Suprapubic skin (tissue), 4 donors: ENCODE measurements around the gene UBE2G1. TPM values are rescaled to one million over a fixed set of nuclear protein-coding genes. Genes with fewer than 3 reads are reported as not detected.
"Not testable (repeated sequence)": the region's sequence is repeated elsewhere in the genome, so short reads cannot be mapped to it uniquely, and the experiment has no call there.

Experiments used
- DNase-seq, 2 donors: peaks; one replicate each; pipeline ENCODE4 v3.0.0-alpha.2; 2019; ENCODE audit warnings: low spot score in 2 of 2
- H3K27ac ChIP-seq: fragments of 200-600 bp; sonication (generic); one replicate; pipeline ENCODE4 v1.5.1; 2019
- H3K27me3 ChIP-seq: fragments of 200-600 bp; sonication (generic); one replicate; pipeline ENCODE4 v1.5.1; 2019
- H3K36me3 ChIP-seq: fragments of 200-600 bp; sonication (generic); one replicate; pipeline ENCODE4 v1.5.1; 2019
- H3K4me1 ChIP-seq: fragments of 200-600 bp; sonication (generic); one replicate; pipeline ENCODE4 v1.5.1; 2019
- H3K4me3 ChIP-seq: fragments of 200-600 bp; sonication (generic); one replicate; pipeline ENCODE4 v1.5.1; 2019; ENCODE audit warnings: mild to moderate bottlenecking
- H3K9me3 ChIP-seq: fragments of 200-600 bp; sonication (generic); one replicate; pipeline ENCODE4 v1.5.1; 2019
- CTCF ChIP-seq, 2 donors: fragments of 200-600 bp in 1 of 2; fragments of 450-650 bp in 1 of 2; sonication (generic) in 1 of 2; IDR thresholded peaks; one replicate each; pipeline ENCODE4 v1.5.1; 2016 to 2019; ENCODE audit warnings: antibody characterized with exemption in 2 of 2, mild to moderate bottlenecking in 1 of 2, moderate library complexity in 1 of 2
- EP300 ChIP-seq: sonication (generic); formaldehyde crosslinking; IDR thresholded peaks from one replicate; pipeline ENCODE4 v1.6.1; 2017; ENCODE audit warnings: antibody characterized with exemption
- POLR2A ChIP-seq, 2 donors: fragments of 450-650 bp; IDR thresholded peaks; one replicate each; pipeline ENCODE4 v1.6.1; 2017; ENCODE audit warnings: antibody characterized with exemption in 2 of 2, mild to moderate bottlenecking in 2 of 2, moderate library complexity in 2 of 2
- POLR2AphosphoS5 ChIP-seq, 3 donors: sonication (generic); formaldehyde crosslinking; IDR thresholded peaks; one replicate each; pipeline ENCODE4 v1.6.1; 2017; ENCODE audit warnings: antibody characterized with exemption in 3 of 3
- WGBS: methylation state at CpG from one replicate; pipeline ENCODE4 v1.1.5; 2018; 5-methylcytosine and 5-hydroxymethylcytosine counted together
- total RNA-seq, 4 donors: library from RNA; depleted of rRNA; stranded (reverse); fragments of >200 nt; gene quantifications; one replicate each; pipeline ENCODE4 v1.1.0, GENCODE V29; 2016

Gene UBE2G1
- total RNA-seq, 4 donors from 2014 or later, result 53.4 to 75.4 (median 67.4) TPM

- WGBS, result 70% methylated on average over 2 of the region's 2 CpGs
- no peak for DNase-seq
- TF ChIP-seq EP300 (no peak), POLR2A (IDR thresholded peaks at IDR 0.05) (no peak), CTCF (IDR thresholded peaks at IDR 0.05) (no peak), POLR2AphosphoS5 (IDR thresholded peaks at IDR 0.05) (no peak)
- peaks cover 51% of the 10 kb centered on the region for H3K4me1 ChIP-seq
- H3K36me3 ChIP-seq, result no peaks in the 10 kb centered on the region
- no peaks in the 10 kb centered on the region for H3K9me3 ChIP-seq
- no peak overlapping the region for H3K4me3 ChIP-seq
- H3K27me3 ChIP-seq, result no peaks in the 10 kb centered on the region
- H3K27ac ChIP-seq, result no peak overlapping the region
These were observed 12.3 kb downstream of the UBE2G1 start for GRCh38 chr17:4354206-4354605.

DNA sequence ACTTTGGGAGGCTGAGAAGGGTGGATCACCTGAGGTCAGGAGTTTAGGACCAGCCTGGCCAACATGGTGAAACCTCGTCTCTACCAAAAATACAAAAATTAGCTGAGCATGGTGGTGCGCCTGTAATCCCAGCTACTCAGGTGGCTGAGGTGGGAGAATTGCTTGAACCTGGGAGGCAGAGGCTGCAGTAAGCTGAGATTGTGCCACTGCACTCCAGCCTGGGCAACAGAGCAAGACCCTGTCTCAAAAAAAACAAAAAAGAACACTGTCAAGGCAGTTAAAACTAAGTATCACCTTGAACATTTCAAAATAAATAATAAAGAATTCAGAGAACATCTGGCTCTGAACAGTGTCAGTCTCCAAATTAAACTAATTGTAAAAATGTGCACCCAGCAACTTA is 16.3 kb downstream of the UBE2G1 start:
- H3K36me3 ChIP-seq, H3K27me3 ChIP-seq, DNase-seq, H3K9me3 ChIP-seq, H3K4me3 ChIP-seq, H3K27ac ChIP-seq: not testable (repeated sequence)
- WGBS, result 91% methylated on average over 2 of the region's 2 CpGs
- peaks cover 34% of the 10 kb centered on the region for H3K4me1 ChIP-seq

- Histone ChIP-seq H3K27me3 (no peaks in the 10 kb centered on the region), H3K9me3 (no peaks in the 10 kb centered on the region), H3K27ac (no peak overlapping the region), H3K4me1 (peaks cover 37% of the 10 kb centered on the region), H3K36me3 (no peaks in the 10 kb centered on the region), H3K4me3 (no peak overlapping the region)
- WGBS, result 85% methylated on average over 2 of the region's 2 CpGs
- TF ChIP-seq POLR2A (IDR thresholded peaks at IDR 0.05) (no peak), EP300 (no peak), POLR2AphosphoS5 (IDR thresholded peaks at IDR 0.05) (no peak)
- DNase-seq, result no peak
These were observed 20.8 kb downstream of the UBE2G1 start for GRCh38 chr17:4345581-4346252.

GRCh38 chr17:4344926-4345325 is 21.5 kb downstream of the UBE2G1 start:
- no peak for TF ChIP-seq CTCF (IDR thresholded peaks at IDR 0.05)
- no peak for TF ChIP-seq POLR2AphosphoS5 (IDR thresholded peaks at IDR 0.05)
- 75% methylated on average over 1 of the region's 1 CpG for WGBS
- no peak overlapping the region for H3K4me3 ChIP-seq
- H3K36me3 ChIP-seq, result no peaks in the 10 kb centered on the region
- H3K27me3 ChIP-seq, result no peaks in the 10 kb centered on the region
- no peak for DNase-seq
- H3K9me3 ChIP-seq, result no peaks in the 10 kb centered on the region
- no peak overlapping the region for H3K27ac ChIP-seq
- H3K4me1 ChIP-seq, result peaks cover 36% of the 10 kb centered on the region

- Histone ChIP-seq H3K27ac (no peak overlapping the region), H3K27me3 (no peaks in the 10 kb centered on the region), H3K9me3 (no peaks in the 10 kb centered on the region), H3K4me1 (peaks cover 36% of the 10 kb centered on the region), H3K36me3 (no peaks in the 10 kb centered on the region), H3K4me3 (no peak overlapping the region)
- no peak for TF ChIP-seq EP300
- TF ChIP-seq POLR2A (IDR thresholded peaks at IDR 0.05), result no peak
- no peak for TF ChIP-seq CTCF (IDR thresholded peaks at IDR 0.05)
- TF ChIP-seq POLR2AphosphoS5 (IDR thresholded peaks at IDR 0.05), result no peak
- WGBS, result 54% methylated on average over 5 of the region's 5 CpGs
- DNase-seq, result no peak
These were observed 23.9 kb downstream of the UBE2G1 start for GRCh38 chr17:4342535-4342934.

DNA sequence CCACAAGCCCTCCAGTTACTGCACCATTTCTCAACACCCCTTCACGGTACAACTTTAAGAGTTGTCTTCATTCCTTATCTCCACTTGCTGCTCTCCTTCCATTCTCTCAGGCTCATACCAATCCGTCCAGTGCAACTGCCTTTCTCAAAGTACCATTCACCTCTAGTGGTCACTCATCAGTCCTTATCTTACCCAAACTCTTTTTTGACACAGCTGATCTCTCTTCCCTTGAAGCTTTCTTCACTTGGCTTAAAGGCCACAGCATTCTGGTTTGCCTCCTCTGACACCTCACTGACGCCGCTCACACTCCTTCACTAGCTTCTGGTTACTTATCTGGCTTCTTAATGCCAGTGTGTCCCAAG is 24.9 kb downstream of the UBE2G1 start:
- Histone ChIP-seq H3K4me3 (no peak overlapping the region), H3K27ac (no peak overlapping the region), H3K27me3 (no peaks in the 10 kb centered on the region), H3K36me3 (no peaks in the 10 kb centered on the region), H3K9me3 (no peaks in the 10 kb centered on the region), H3K4me1 (peaks cover 38% of the 10 kb centered on the region)
- TF ChIP-seq POLR2A (IDR thresholded peaks at IDR 0.05) (no peak), EP300 (no peak), CTCF (IDR thresholded peaks at IDR 0.05) (no peak), POLR2AphosphoS5 (IDR thresholded peaks at IDR 0.05) (no peak)
- no peak for DNase-seq
- WGBS, result 77% methylated on average over 4 of the region's 4 CpGs
